ENCODE measurements around the gene RNF112.
A peak's percentile ranks its signal among the peaks of the same experiment; 100 is the strongest.

The RNF112 gene

GRCh38 chr17:19376811-19377210 is 34.2 kb upstream of the RNF112 start:
- DNase-seq: no peak

GRCh38 chr17:19377602-19378415 is 33.2 kb upstream of the RNF112 start:
- DNase-seq: peak; percentile 99

GRCh38 chr17:19378416-19379360 is 32.3 kb upstream of the RNF112 start, which contains the start of gene MAPK7:
MAPK7 (plus strand) TSS chr17:19378498; CDS start chr17:19378901, 403 bp downstream.
- no peak for DNase-seq

GRCh38 chr17:19379361-19380065 is 31.5 kb upstream of the RNF112 start:
- no peak for DNase-seq

GRCh38 chr17:19380481-19381301 is 30.3 kb upstream of the RNF112 start:
- DNase-seq: no peak

- DNase-seq: no peak
Measured at GRCh38 chr17:19381361-19381740, 29.7 kb upstream of the RNF112 start.

- no peak for DNase-seq
Measured at GRCh38 chr17:19381741-19382444, 29.1 kb upstream of the RNF112 start.

GRCh38 chr17:19382531-19383444 is 28.2 kb upstream of the RNF112 start:
- DNase-seq: no peak

GRCh38 chr17:19383681-19384470 is 27.2 kb upstream of the RNF112 start:
- peak; percentile 46 for DNase-seq

- peak; percentile 95 for DNase-seq
Measured at GRCh38 chr17:19384723-19385391, 26.2 kb upstream of the RNF112 start.

GRCh38 chr17:19385521-19385983 is 25.5 kb upstream of the RNF112 start:
- no peak for DNase-seq

GRCh38 chr17:19386051-19386929 is 24.7 kb upstream of the RNF112 start:
- DNase-seq: peak; percentile 86

- peak; percentile 99 for DNase-seq
Measured at GRCh38 chr17:19386974-19387920, 23.8 kb upstream of the RNF112 start, which contains the start of gene MFAP4. MFAP4 (minus strand) TSS chr17:19387190; CDS start chr17:19387155, 35 bp downstream.

GRCh38 chr17:19387921-19388521 is 23.0 kb upstream of the RNF112 start:
- peak; percentile 92 for DNase-seq

All from fibroblast of upper back skin (primary cell).